PFSK-1 (cell line): ENCODE results near the gene MAGI1.

ENCODE experiments used
- POLR2AphosphoS5 ChIP-seq: IDR thresholded peaks from 2 replicates; pipeline ENCODE4 v1.6.1; 2012; ENCODE audit warnings: low read depth, mild to moderate bottlenecking, control low read depth, low read length, moderate library complexity
- REST ChIP-seq, 2 experiments: IDR thresholded peaks; 2 replicates each; pipeline versions ENCODE4 v1.6.1 to v1.8.0; 2011 to 2012; ENCODE audit warnings: low read depth in 2 of 2, low read length in 2 of 2, control low read depth in 1 of 2, inconsistent platforms in 1 of 2, mild to moderate bottlenecking in 1 of 2, moderate library complexity in 1 of 2; ENCODE audit not compliant: insufficient read depth in 1 of 2
- SIN3A ChIP-seq: IDR thresholded peaks from 2 replicates; pipeline ENCODE4 v1.6.1; 2012; ENCODE audit warnings: mild to moderate bottlenecking, low read length, moderate library complexity, borderline replicate concordance; ENCODE audit not compliant: insufficient read depth
- TAF1 ChIP-seq: IDR thresholded peaks from 2 replicates; pipeline ENCODE4 v1.6.1; 2012; ENCODE audit warnings: low read length, control low read depth, borderline replicate concordance; ENCODE audit not compliant: insufficient read depth

- TF ChIP-seq TAF1, result no peak
- TF ChIP-seq REST (IDR thresholded peaks at IDR 0.05; ENCODE audit: insufficient read depth in 1 of 2, low read depth in 2 of 2, low read length in 2 of 2), result no peak
- TF ChIP-seq POLR2AphosphoS5, result no peak
- no peak for TF ChIP-seq SIN3A
These were observed 114.0 kb downstream of the MAGI1 start for GRCh38 chr3:65924762-65925161.
